GM18870 (cell line): ENCODE measurements around the gene MYO1H.
A peak's percentile ranks its signal among the peaks of the same experiment; 100 is the strongest.
"Not testable (repeated sequence)": the region's sequence is repeated elsewhere in the genome, so short reads cannot be mapped to it uniquely, and the experiment has no call there.

Experiments used
- ATAC-seq: cut with Tn5 transposase; IDR thresholded peaks from one replicate; pipeline ENCODE4 v1.9.1; 2021; ENCODE audit warnings: moderate library complexity; ENCODE audit not compliant: unreplicated experiment

Gene MYO1H

GRCh38 chr12:109466305-109466704 is 118.6 kb downstream of the MYO1H start:
- ATAC-seq, result no peak

GRCh38 chr12:109466821-109467220 is 119.1 kb downstream of the MYO1H start:
- no peak for ATAC-seq

GRCh38 chr12:109467978-109468676 is 120.4 kb downstream of the MYO1H start:
- no peak for ATAC-seq

DNA sequence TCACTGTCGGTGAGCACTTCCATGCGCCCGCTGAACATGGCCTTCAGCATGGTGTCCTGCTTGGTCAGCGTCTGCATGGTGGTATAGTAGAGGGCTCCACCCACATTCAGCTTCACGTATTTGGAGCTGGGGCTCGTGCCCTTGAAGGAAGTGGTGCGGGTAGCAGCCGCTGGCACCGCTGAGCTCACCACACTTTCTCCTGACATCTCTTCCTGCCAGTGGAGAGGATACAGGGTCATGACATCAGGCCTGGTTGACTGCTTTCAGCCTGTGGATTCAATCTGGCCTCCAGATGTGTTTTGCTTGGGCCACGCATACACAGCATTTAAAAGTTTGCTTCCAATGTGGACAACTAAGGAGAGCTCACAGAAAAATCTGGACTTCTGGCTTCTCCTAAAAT is 121.8 kb downstream of the MYO1H start:
- ATAC-seq, result no peak

DNA sequence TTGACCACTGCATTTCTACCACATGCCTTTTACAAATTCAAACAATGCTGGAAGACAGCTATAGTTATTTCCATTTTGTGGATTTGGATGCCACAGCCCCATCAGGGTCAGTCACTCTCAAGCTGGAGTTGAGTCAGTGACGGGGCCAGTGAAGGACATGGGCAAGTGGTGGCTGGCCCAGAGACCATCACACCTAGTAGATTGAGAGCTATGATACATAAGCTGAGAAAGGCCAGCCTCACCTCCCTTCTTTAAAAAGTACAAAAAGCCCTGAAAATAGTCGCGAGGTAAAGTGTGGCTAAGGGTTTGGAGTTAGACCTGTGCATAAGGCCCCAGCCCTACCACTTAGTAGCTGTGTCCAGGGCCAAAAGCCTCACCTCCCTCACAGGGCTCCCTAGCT is 125.3 kb downstream of the MYO1H start:
- no peak for ATAC-seq

- ATAC-seq, result not testable (repeated sequence)
Observed at GRCh38 chr12:109473526-109474270, 126.0 kb downstream of the MYO1H start.

GRCh38 chr12:109475121-109475520 is 127.4 kb downstream of the MYO1H start:
- ATAC-seq, result no peak

- no peak for ATAC-seq
Observed at GRCh38 chr12:109475993-109476806, 128.5 kb downstream of the MYO1H start.

GRCh38 chr12:109476807-109477184 is 129.1 kb downstream of the MYO1H start:
- no peak for ATAC-seq

DNA sequence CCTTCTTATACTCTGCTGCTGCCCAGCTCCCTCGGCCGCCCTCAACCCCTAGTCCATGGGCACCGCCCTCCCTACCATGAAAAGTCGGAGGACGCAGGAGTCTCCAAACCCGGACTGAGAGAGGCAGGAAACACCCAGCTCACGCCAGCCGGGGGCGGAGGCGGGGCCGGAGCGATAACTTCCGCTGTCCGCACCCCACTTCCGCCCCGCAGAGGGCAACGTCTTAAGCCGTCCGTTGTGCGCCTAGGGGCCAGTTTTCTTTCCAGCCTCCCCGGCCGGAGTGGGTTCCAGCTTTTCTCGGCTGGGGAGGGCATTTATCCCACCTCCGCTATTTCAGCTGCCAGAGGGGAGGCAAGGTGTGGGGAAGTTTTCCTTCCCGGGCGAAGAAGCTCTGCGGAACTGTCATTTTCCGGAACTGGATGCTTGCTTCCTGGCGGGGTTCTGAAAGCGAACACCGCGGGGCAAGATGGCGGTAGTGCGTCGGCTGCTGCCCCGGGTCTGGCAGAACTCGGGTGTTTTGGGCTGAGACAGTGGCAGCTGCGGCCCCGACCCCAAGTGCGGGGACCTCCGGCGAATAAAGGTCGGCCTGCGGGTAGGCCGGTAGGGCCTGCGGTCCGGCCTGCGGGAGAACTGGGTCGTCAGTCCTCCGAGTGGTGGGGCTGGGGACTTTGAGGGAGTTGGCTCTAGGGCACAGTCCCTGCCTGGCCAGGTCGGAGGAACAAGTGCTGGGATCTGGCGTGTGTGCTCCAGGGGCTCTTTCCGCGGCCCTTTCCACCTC is 129.7 kb downstream of the MYO1H start, which contains the start of the genes KCTD10 and UBE3B:
KCTD10 (minus strand) TSS at position 116 of the 778 bp plus-strand sequence; CDS start at position 78, 38 bp downstream.
UBE3B (plus strand) TSS at position 450 of the 778 bp plus-strand sequence. CDS start 5,918 bp downstream, outside the sequence.
- ATAC-seq, result peak; percentile 79

DNA sequence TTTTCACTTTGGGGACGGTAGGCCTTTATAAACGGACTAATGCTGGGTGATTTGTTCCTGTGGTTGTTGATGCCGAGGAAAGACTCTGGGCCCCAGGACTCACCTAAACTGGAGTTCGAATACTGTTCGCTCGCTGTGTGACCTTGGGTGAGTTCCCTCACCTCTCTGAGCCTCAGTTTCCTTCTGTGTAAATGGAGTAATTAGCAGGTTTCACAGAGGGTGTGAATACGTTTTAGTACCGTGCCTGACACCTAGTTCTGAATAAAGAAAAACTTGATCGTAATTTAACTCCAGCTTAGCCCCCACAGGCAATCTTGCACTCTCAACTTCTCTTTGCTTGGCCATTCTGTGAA is 130.2 kb downstream of the MYO1H start:
- no peak for ATAC-seq

DNA sequence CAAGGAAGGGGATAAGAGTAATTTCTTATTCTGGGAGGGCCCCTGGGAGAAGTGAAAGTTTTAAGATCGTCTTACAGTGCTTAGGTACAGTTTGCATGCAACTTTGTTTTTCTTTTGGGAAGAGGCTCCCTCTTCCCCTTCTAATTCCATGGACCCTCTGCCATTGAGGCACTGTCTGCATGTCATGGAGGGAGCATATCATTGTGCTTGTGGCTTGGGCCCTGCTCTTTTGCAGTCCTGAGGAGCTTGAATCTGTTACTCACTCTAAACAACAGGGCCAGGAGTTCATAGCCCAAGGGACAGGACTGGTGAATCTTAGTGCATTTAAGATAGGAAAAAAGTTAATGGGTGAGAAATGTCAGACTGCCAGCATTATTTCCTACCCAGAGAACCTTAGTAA is 132.1 kb downstream of the MYO1H start:
- ATAC-seq, result no peak

DNA sequence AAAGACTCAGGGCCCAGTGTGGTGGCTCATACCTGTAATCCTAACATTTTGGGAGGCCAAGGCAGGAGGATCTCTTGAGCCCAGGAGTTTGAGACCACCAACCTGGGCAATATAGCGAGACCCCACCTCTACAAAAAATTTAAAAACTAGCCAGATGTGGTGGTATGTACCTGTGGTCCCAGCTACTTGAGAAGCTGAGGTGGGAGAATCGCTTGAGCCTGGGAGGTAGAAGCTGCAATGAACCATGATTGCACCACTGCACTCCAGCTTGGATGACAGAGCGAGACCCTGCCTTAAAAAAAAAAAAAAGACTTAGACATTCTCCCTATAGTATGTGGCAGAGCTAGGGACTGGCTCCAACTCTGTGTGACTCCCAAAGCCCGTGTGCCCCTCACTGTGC is 132.7 kb downstream of the MYO1H start:
- no peak for ATAC-seq

GRCh38 chr12:109481863-109482262 is 134.2 kb downstream of the MYO1H start:
- ATAC-seq, result no peak

- ATAC-seq, result no peak
Observed at GRCh38 chr12:109482491-109482890, 134.8 kb downstream of the MYO1H start.

DNA sequence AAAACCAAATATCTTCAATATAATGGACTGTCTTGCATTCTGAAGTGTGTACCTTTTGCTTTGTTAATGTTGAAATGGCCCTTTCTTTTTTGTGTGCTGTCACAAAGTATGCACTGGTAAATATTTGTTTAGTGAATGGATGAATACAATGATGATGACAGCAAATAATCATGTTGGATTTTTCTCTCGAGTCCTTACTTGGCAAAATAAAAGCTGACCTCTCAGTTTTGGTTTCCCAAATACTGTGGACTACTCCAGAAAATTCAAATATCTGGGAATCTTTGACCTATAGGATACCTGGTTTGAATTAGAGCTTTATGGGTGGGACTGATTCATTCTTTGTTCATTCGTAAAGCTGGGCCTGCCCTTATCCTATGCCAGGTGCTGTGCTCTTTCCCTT is 135.2 kb downstream of the MYO1H start:
- ATAC-seq, result no peak

DNA sequence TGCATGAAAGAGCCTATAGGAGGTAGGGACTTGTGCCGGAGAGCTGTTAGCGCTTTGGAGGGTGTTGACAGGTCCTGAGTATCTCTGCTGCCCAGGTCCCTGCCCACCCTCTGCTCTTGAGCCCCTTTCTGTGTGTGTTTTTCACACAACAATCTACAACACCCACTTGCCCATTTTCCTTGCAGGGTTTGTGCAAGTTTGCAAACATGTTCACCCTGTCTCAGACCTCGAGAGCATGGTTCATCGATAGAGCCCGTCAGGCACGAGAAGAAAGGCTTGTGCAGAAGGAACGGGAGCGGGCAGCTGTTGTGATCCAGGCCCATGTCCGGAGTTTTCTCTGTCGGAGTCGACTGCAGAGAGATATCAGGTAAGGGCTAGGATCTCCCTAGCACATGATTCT is 135.6 kb downstream of the MYO1H start:
- ATAC-seq, result no peak

GRCh38 chr12:109485201-109485600 is 137.5 kb downstream of the MYO1H start:
- ATAC-seq, result no peak

DNA sequence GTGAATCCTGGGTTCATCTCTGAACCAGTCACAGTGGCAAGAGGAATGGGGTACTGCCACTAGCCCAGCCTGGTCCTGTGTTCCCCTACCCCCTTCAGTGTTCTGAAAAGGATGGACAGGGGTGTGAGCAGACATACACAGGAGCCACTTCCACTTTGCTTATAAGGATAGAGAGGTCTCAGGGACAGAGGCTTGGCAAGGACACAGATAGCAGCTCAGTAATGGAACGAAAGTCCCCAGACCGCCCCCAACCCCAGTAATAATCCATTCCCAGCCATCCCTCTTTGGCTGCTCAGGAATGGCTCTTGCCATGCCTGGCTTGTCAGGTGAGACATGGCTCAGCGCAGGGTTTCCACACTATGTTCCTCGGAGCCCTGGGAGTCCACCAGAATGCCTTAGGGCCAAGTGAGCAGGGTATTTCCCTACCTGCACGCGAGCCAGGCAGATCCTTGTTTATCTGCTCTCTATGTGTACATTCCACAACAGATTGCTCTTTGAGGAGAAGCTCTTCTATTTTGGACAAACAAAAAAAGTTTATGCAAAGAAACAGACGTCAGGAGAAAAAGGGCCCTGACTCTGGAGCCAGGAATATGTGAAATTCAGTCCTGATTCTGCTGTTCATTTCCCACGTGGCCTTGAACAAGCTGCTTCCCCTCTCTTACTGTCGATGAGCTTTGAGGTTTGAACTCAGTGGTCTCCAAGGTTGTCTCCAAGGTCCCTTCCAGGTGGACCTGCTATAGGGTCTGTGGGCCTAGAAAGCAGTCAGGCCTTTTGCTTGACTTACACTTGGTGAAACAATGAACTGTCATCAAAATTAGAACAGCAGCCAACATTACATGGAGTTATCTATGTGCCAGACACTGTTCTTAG is 139.7 kb downstream of the MYO1H start:
- no peak for ATAC-seq
